Renal cortex interstitium (tissue), 11 donors: ENCODE measurements around the gene OR56A1. TPM values are rescaled to one million over a fixed set of nuclear protein-coding genes. Genes with fewer than 3 reads are reported as not detected.

Experiments used
- DNase-seq, 11 donors: peaks; one replicate each; pipeline ENCODE4 v3.0.0-alpha.2; 2013; ENCODE audit warnings: low read depth in 9 of 11, low spot score in 4 of 11; ENCODE audit errors: extremely low read depth in 1 of 11
- polyA plus RNA-seq, 3 donors: library from polyadenylated mRNA; unstranded; fragments of 120-200 nt; gene quantifications; one replicate each; pipeline ENCODE4 v1.2.1, GENCODE V29; 2013; ENCODE audit not compliant: insufficient read length in 3 of 3

OR56A1 gene
- polyA plus RNA-seq, 3 donors: 0.03 TPM; not detected in 2

GRCh38 chr11:5994791-5995190, 35.8 kb downstream of the OR56A1 start:
- DNase-seq: no peak

GRCh38 chr11:5992604-5993251, 37.8 kb downstream of the OR56A1 start:
- no peak for DNase-seq

GRCh38 chr11:5992150-5992549, 38.4 kb downstream of the OR56A1 start:
- DNase-seq: no peak

- DNase-seq: no peak
Measured at GRCh38 chr11:5989203-5989602, 41.4 kb downstream of the OR56A1 start.

- DNase-seq: no peak
Measured at GRCh38 chr11:5986885-5987284, 43.7 kb downstream of the OR56A1 start, which contains the start of gene OR52L1. Gene OR52L1, minus strand, starts transcription at chr11:5986985. Its CDS starts 55 bp downstream, at chr11:5986930.

GRCh38 chr11:5983443-5983842, 47.1 kb downstream of the OR56A1 start:
- DNase-seq: no peak

- DNase-seq: no peak
Measured at GRCh38 chr11:5973530-5973929, 57.0 kb downstream of the OR56A1 start.

Other genes starting within 250 kb of the OR56A1 start
- gene OR52N5, start 247.4 kb downstream of the OR56A1 start, polyA plus RNA-seq: not detected
- gene OR52N1, start 239.5 kb downstream of the OR56A1 start, polyA plus RNA-seq: not detected
- not detected for gene OR52N2, start 221.8 kb downstream of the OR56A1 start, polyA plus RNA-seq
- gene OR52E6, start 188.9 kb downstream of the OR56A1 start, polyA plus RNA-seq: not detected
- not detected for gene OR52E8, start 173.1 kb downstream of the OR56A1 start, polyA plus RNA-seq
- gene OR52E4, start 150.1 kb downstream of the OR56A1 start, polyA plus RNA-seq: under 1 TPM in 2 of 3 donors, not detected in 1; 0.05 to 0.06 TPM
- not detected for gene OR52E5, start 137.6 kb downstream of the OR56A1 start, polyA plus RNA-seq
- not detected for gene OR56A3, start 88.5 kb downstream of the OR56A1 start, polyA plus RNA-seq
- not detected for gene OR56A5, start 62.3 kb downstream of the OR56A1 start, polyA plus RNA-seq
- gene OR52L1, start 43.8 kb downstream of the OR56A1 start, polyA plus RNA-seq: not detected
- gene OR56A4, start 23.8 kb downstream of the OR56A1 start, polyA plus RNA-seq: under 1 TPM; 0.04 to 0.09 (median 0.06) TPM
- under 1 TPM; 0.19 to 0.30 (median 0.22) TPM for gene OR56B4, start 76.9 kb upstream of the OR56A1 start, polyA plus RNA-seq
- not detected for gene OR52B2, start 139.6 kb upstream of the OR56A1 start, polyA plus RNA-seq
- gene OR52W1, start 168.5 kb upstream of the OR56A1 start, polyA plus RNA-seq: under 1 TPM in 1 of 3 donors, not detected in 2; 0.22 TPM
- gene C11orf42, start 174.8 kb upstream of the OR56A1 start, polyA plus RNA-seq: 1 to 10 TPM in 2 of 3 donors, under 1 TPM in 1; 0.78 to 2.1 (median 1.0) TPM
- gene FHIP1B, start 203.9 kb upstream of the OR56A1 start, polyA plus RNA-seq: 10 to 100 TPM; 53.2 to 75.5 (median 55.7) TPM
- under 1 TPM; 0.24 to 0.42 (median 0.30) TPM for gene CNGA4, start 208.3 kb upstream of the OR56A1 start, polyA plus RNA-seq
- under 1 TPM; 0.36 to 0.80 (median 0.61) TPM for gene CCKBR, start 229.1 kb upstream of the OR56A1 start, polyA plus RNA-seq